A673 (cell line): ENCODE results near the gene GLS. TPM values are rescaled to one million over a fixed set of nuclear protein-coding genes. Genes with fewer than 3 reads are reported as not detected.

Source experiments
- BruUV-seq: library from RNA; stranded (reverse); fragments of 400-500 nt; replicated peaks from 2 replicates; lab custom pipeline; 2021; lab: Mats Ljungman, UMichigan
- CTCF ChIA-PET: fragments of 300-600 bp; sonication (Branson Sonifier 250); formaldehyde crosslinking; loops from one replicate; lab custom pipeline; 2022; ENCODE audit warnings: antibody characterized with exemption; lab: Charles Lee
- POLR2A ChIA-PET: fragments of 300-600 bp; sonication (Branson Sonifier 250); formaldehyde crosslinking; loops from one replicate; lab custom pipeline; 2022; ENCODE audit warnings: antibody characterized with exemption; ENCODE audit not compliant: low non-redundant PET; lab: Charles Lee
- DNase-seq: peaks from one replicate; pipeline ENCODE4 v3.0.0-alpha.2; 2015; ENCODE audit warnings: low spot score
- H3K27ac ChIP-seq: fragments of 200-600 bp; sonication (generic); 2 replicates; pipeline ENCODE4 v1.5.1; 2016; ENCODE audit warnings: mixed run types, low read depth, mild to moderate bottlenecking, mixed read lengths, antibody characterized with exemption, low read length; ENCODE audit not compliant: poor library complexity, severe bottlenecking
- H3K27me3 ChIP-seq: fragments of 200-600 bp; sonication (generic); replicated peaks from 2 replicates; pipeline ENCODE4 v1.6.1; 2017; ENCODE audit warnings: mixed run types, low read depth, mild to moderate bottlenecking, mixed read lengths, antibody characterized with exemption, low read length; ENCODE audit not compliant: insufficient read depth, poor library complexity
- H3K36me3 ChIP-seq: fragments of 200-600 bp; sonication (generic); 2 replicates; pipeline ENCODE4 v1.6.1; 2016; ENCODE audit warnings: mixed run types, mild to moderate bottlenecking, mixed read lengths, antibody characterized with exemption, low read length; ENCODE audit not compliant: insufficient read depth, poor library complexity, severe bottlenecking
- H3K4me1 ChIP-seq: fragments of 200-600 bp; sonication (generic); 2 replicates; pipeline ENCODE4 v1.6.1; 2017; ENCODE audit warnings: mixed run types, mild to moderate bottlenecking, mixed read lengths, antibody characterized with exemption, low read length; ENCODE audit not compliant: insufficient read depth, poor library complexity, severe bottlenecking
- H3K4me3 ChIP-seq: fragments of 200-600 bp; sonication (generic); 2 replicates; pipeline ENCODE4 v1.5.1; 2016; ENCODE audit warnings: low read depth, mixed run types, mild to moderate bottlenecking, mixed read lengths, low read length; ENCODE audit not compliant: poor library complexity, severe bottlenecking
- H3K9me3 ChIP-seq: fragments of 200-600 bp; sonication (generic); 2 replicates; pipeline ENCODE4 v1.6.1; 2016; ENCODE audit warnings: mixed run types, low read depth, mild to moderate bottlenecking, mixed read lengths, antibody characterized with exemption, low read length; ENCODE audit not compliant: poor library complexity, severe bottlenecking
- CTCF ChIP-seq: fragments of 300-800, 200-600 bp; sonication (generic); conservative IDR thresholded peaks from 2 replicates; pipeline ENCODE4 v1.5.1; 2017; ENCODE audit warnings: low read depth, mild to moderate bottlenecking, antibody characterized with exemption, low read length, moderate library complexity, mixed read lengths
- EZH2 ChIP-seq: fragments of 200-600 bp; sonication (generic); IDR thresholded peaks from 2 replicates; pipeline ENCODE4 v1.6.1; 2017; ENCODE audit warnings: borderline replicate concordance, low read depth, mild to moderate bottlenecking, mixed read lengths, antibody characterized with exemption, low read length; ENCODE audit not compliant: poor library complexity, severe bottlenecking
- intact Hi-C: fragments of 100-400 bp; cut with micrococcal nuclease; formaldehyde crosslinking; loops from one replicate; pipeline ENCODE4 v1.10.0; 2022; ENCODE audit not compliant: unreplicated experiment
- total RNA-seq: library from RNA; stranded (reverse); gene quantifications from 2 replicates; pipeline ENCODE4 v1.2.3, GENCODE V29; 2021

GLS gene
- total RNA-seq, 1 experiment from 2014 or later, result 116 TPM

- BruUV-seq, result no TSS peak
- CTCF ChIA-PET, result no interaction called here
- intact Hi-C loops, result no loop called here
- H3K9me3 ChIP-seq, result no peaks in the 10 kb centered on the region
- no peak overlapping the region for H3K27ac ChIP-seq
- POLR2A ChIA-PET, result no interaction called here
- H3K27me3 ChIP-seq, result no peaks in the 10 kb centered on the region
- H3K36me3 ChIP-seq, result no peaks in the 10 kb centered on the region
- H3K4me3 ChIP-seq, result no peak overlapping the region
- no peak for DNase-seq
- no peak for TF ChIP-seq EZH2
- no peak for TF ChIP-seq CTCF
- peaks cover 4% of the 10 kb centered on the region for H3K4me1 ChIP-seq
Observed at GRCh38 chr2:190844700-190845401, 35.8 kb upstream of the GLS start.

GRCh38 chr2:190846746-190847145 is 33.9 kb upstream of the GLS start:
- Histone ChIP-seq H3K9me3 (no peaks in the 10 kb centered on the region), H3K27ac (no peak overlapping the region), H3K4me1 (peaks cover 4% of the 10 kb centered on the region), H3K4me3 (no peak overlapping the region), H3K27me3 (no peaks in the 10 kb centered on the region), H3K36me3 (no peaks in the 10 kb centered on the region)
- DNase-seq, result no peak
- intact Hi-C loops, result no loop called here
- CTCF ChIA-PET, result no interaction called here
- POLR2A ChIA-PET, result no interaction called here
- no TSS peak for BruUV-seq
- TF ChIP-seq EZH2 (no peak), CTCF (no peak)

- no peak for DNase-seq
- Histone ChIP-seq H3K36me3 (no peaks in the 10 kb centered on the region), H3K27me3 (no peaks in the 10 kb centered on the region), H3K9me3 (no peaks in the 10 kb centered on the region), H3K4me3 (no peak overlapping the region), H3K27ac (no peak overlapping the region), H3K4me1 (peaks cover 4% of the 10 kb centered on the region)
- ChIA-PET POLR2A (no interaction called here), CTCF (no interaction called here)
- intact Hi-C loops, result no loop called here
- no TSS peak for BruUV-seq
- TF ChIP-seq CTCF (no peak), EZH2 (no peak)
Observed at GRCh38 chr2:190847504-190848081, 33.0 kb upstream of the GLS start.
